ENCODE measurements around the gene TMEM14B. TPM values are rescaled to one million over a fixed set of nuclear protein-coding genes. Genes with fewer than 3 reads are reported as not detected.

The TMEM14B gene
- total RNA-seq, 1 experiment from 2014 or later = 115 TPM

- ATAC-seq (peak; percentile 99), DNase-seq (peak; percentile 82)
- Histone ChIP-seq H3K27me3 (ENCODE audit: low read length) (no peaks in the 10 kb centered on the region), H3K36me3 (ENCODE audit: low read depth, low read length) (no peaks in the 10 kb centered on the region), H3K9ac (ENCODE audit: low read length) (no peak overlapping the region), H3K27ac (ENCODE audit: low read length) (no peak overlapping the region), H3K9me2 (replicated peaks; ENCODE audit: low read length) (no peaks in the 10 kb centered on the region), H3K4me1 (ENCODE audit: insufficient read depth, low read length) (peaks cover 9% of the 10 kb centered on the region), H4K20me1 (ENCODE audit: low read length) (no peaks in the 10 kb centered on the region), H3K79me2 (ENCODE audit: low read length) (no peaks in the 10 kb centered on the region), H2AFZ (ENCODE audit: low read length) (no peak overlapping the region), H3K4me2 (ENCODE audit: low read length) (peak overlapping the region; percentile 45), H3F3A (ENCODE audit: low read length, unreplicated experiment) (no peaks in the 10 kb centered on the region), H3K4me3 (ENCODE audit: low read length) (no peak overlapping the region), H3K9me3 (ENCODE audit: low read length) (no peaks in the 10 kb centered on the region)
- ChIA-PET POLR2A (ENCODE audit: unreplicated experiment) (interaction anchor here (0.6 kb wide), 1 partner anchor 272 kb away, joined by 3 read pairs; no protein-coding TSS in a partner anchor), CTCF (interaction anchor here (0.9 to 1.1 kb wide), 4 partner anchors 79 to 323 kb away, joined by 3 to 9 read pairs (median 4); partner anchors contain the start of gene TMEM14C)
- intact Hi-C loops (cut with micrococcal nuclease) = loop anchor here (1.0 to 5.0 kb wide), 6 partner anchors 42 to 323 kb away; partner anchors contain the start of gene TMEM14C
- BruUV-seq (replicated peaks) = no TSS peak
- TF ChIP-seq EZH2 (IDR thresholded peaks at IDR 0.05; ENCODE audit: low read length, unreplicated experiment) (no peak), CTCF (conservative IDR thresholded peaks at IDR 0.05; ENCODE audit: low read depth, low read length) (peak; percentile 99), EZH2phosphoT487 (IDR thresholded peaks at IDR 0.05; ENCODE audit: borderline replicate concordance, low read length) (no peak)
These were observed 53.7 kb downstream of the TMEM14B start for GRCh38 chr6:10801224-10801848.

Other genes starting within 250 kb of the TMEM14B start
- gene GCNT2, start 226.5 kb upstream of the TMEM14B start, total RNA-seq (2014; rRNA removed) = 15.5 and 18.3 TPM in 2 replicates
- gene C6orf52, start 53.2 kb upstream of the TMEM14B start, total RNA-seq (2014; rRNA removed) = 0.80 TPM in 1 of 2 replicates, not detected in the other
- gene PAK1IP1, start 52.8 kb upstream of the TMEM14B start, total RNA-seq (2014; rRNA removed) = 32.8 and 34.0 TPM in 2 replicates
- 85.8 and 87.8 TPM in 2 replicates for gene TMEM14C, start 24.7 kb upstream of the TMEM14B start, total RNA-seq (2014; rRNA removed)
- gene MAK, start 90.7 kb downstream of the TMEM14B start, total RNA-seq (2014; rRNA removed) = 0.11 and 0.12 TPM in 2 replicates
- not detected in 2 replicates for gene GCM2, start 134.2 kb downstream of the TMEM14B start, total RNA-seq (2014; rRNA removed)
- 0.07 and 2.4 TPM in 2 replicates for gene SYCP2L, start 139.2 kb downstream of the TMEM14B start, total RNA-seq (2014; rRNA removed)